H9 (cell line): Measurements from ENCODE around the gene ANXA9. TPM values are rescaled to one million over a fixed set of nuclear protein-coding genes. Genes with fewer than 3 reads are reported as not detected.

Source experiments
- DNase-seq: peaks from one replicate; pipeline ENCODE4 v3.0.0-alpha.2; 2017
- H2AFZ ChIP-seq: one replicate; pipeline ENCODE4 v1.6.1; 2013; ENCODE audit warnings: mild to moderate bottlenecking, low read length, control low read depth, moderate library complexity
- H2AK5ac ChIP-seq: 2 replicates; pipeline ENCODE4 v1.6.1; 2013; ENCODE audit warnings: low read length, control low read depth, mixed read lengths; ENCODE audit not compliant: insufficient read length
- H2BK120ac ChIP-seq: one replicate; pipeline ENCODE4 v1.6.1; 2013; ENCODE audit warnings: low read depth, mild to moderate bottlenecking, low read length, control low read depth, inconsistent platforms; ENCODE audit not compliant: poor library complexity, severe bottlenecking
- H2BK12ac ChIP-seq: 2 replicates; pipeline ENCODE4 v1.6.1; 2013; ENCODE audit warnings: low read length, control low read depth, mixed read lengths, low read depth; ENCODE audit not compliant: insufficient read length
- H2BK15ac ChIP-seq: 2 replicates; pipeline ENCODE4 v1.6.1; 2013; ENCODE audit warnings: low read depth, low read length, control low read depth
- H2BK20ac ChIP-seq: one replicate; pipeline ENCODE4 v1.6.1; 2013; ENCODE audit warnings: low read depth, mild to moderate bottlenecking, low read length, control low read depth, inconsistent platforms; ENCODE audit not compliant: poor library complexity, severe bottlenecking
- H2BK5ac ChIP-seq: 2 replicates; pipeline ENCODE4 v1.6.1; 2013; ENCODE audit warnings: low read length, control low read depth, mixed read lengths; ENCODE audit not compliant: insufficient read length
- H3K14ac ChIP-seq: 2 replicates; pipeline ENCODE4 v1.6.1; 2013; ENCODE audit warnings: low read length, control low read depth; ENCODE audit not compliant: insufficient read depth
- H3K18ac ChIP-seq: 2 replicates; pipeline ENCODE4 v1.6.1; 2013; ENCODE audit warnings: low read depth, mild to moderate bottlenecking, mixed read lengths, low read length, control low read depth; ENCODE audit not compliant: insufficient read length
- H3K23ac ChIP-seq: 2 replicates; pipeline ENCODE4 v1.6.1; 2013; ENCODE audit warnings: low read length, control low read depth, mixed read lengths, low read depth; ENCODE audit not compliant: insufficient read length
- H3K23me2 ChIP-seq: 2 replicates; pipeline ENCODE4 v1.6.1; 2013; ENCODE audit warnings: low read depth, mild to moderate bottlenecking, mixed read lengths, low read length, control low read depth; ENCODE audit not compliant: insufficient read length, poor library complexity, severe bottlenecking
- H3K27ac ChIP-seq: 2 replicates; pipeline ENCODE4 v1.5.1; 2013; ENCODE audit warnings: low read length, control low read depth, mixed read lengths, low read depth; ENCODE audit not compliant: insufficient read length
- H3K27me3 ChIP-seq: 2 replicates; pipeline ENCODE4 v1.6.1; 2013; ENCODE audit warnings: low read length, control low read depth, inconsistent platforms; ENCODE audit not compliant: insufficient read depth
- H3K4ac ChIP-seq: 2 replicates; pipeline ENCODE4 v1.6.1; 2013; ENCODE audit warnings: low read depth, mild to moderate bottlenecking, control low read depth, inconsistent platforms, low read length, moderate library complexity
- H3K4me1 ChIP-seq: 2 replicates; pipeline ENCODE4 v1.6.1; 2013; ENCODE audit warnings: low read length, control low read depth, inconsistent platforms; ENCODE audit not compliant: insufficient read depth
- H3K4me2 ChIP-seq: 2 replicates; pipeline ENCODE4 v1.6.1; 2013; ENCODE audit warnings: low read length, control low read depth, mixed read lengths; ENCODE audit not compliant: insufficient read length, insufficient read depth
- H3K56ac ChIP-seq: 2 replicates; pipeline ENCODE4 v1.6.1; 2013; ENCODE audit warnings: low read depth, mild to moderate bottlenecking, mixed read lengths, low read length, control low read depth; ENCODE audit not compliant: insufficient read length
- H3K79me1 ChIP-seq: 2 replicates; pipeline ENCODE4 v1.6.1; 2013; ENCODE audit warnings: low read depth, mild to moderate bottlenecking, moderate library complexity, low read length, control low read depth, inconsistent platforms; ENCODE audit not compliant: insufficient read depth, poor library complexity, severe bottlenecking
- H3K79me2 ChIP-seq: 2 replicates; pipeline ENCODE4 v1.6.1; 2013; ENCODE audit warnings: low read length, control low read depth, inconsistent platforms; ENCODE audit not compliant: insufficient read depth
- H3K9ac ChIP-seq: 2 replicates; pipeline ENCODE4 v1.6.1; 2013; ENCODE audit warnings: low read length, control low read depth, mixed read lengths; ENCODE audit not compliant: insufficient read length; ENCODE audit errors: extremely low read depth
- H3K9me3 ChIP-seq: one replicate; pipeline ENCODE4 v1.6.1; 2013; ENCODE audit warnings: low read depth, low read length, inconsistent platforms; ENCODE audit not compliant: control insufficient read depth
- H3T11ph ChIP-seq: one replicate; pipeline ENCODE4 v1.6.1; 2013; ENCODE audit warnings: mild to moderate bottlenecking, low read length, control low read depth, inconsistent platforms
- H4K20me1 ChIP-seq: one replicate; pipeline ENCODE4 v1.6.1; 2013; ENCODE audit not compliant: control insufficient read depth, insufficient read length, insufficient read depth
- H4K5ac ChIP-seq: 2 replicates; pipeline ENCODE4 v1.6.1; 2013; ENCODE audit warnings: low read depth, mild to moderate bottlenecking, mixed read lengths, low read length, control low read depth; ENCODE audit not compliant: insufficient read length
- H4K8ac ChIP-seq: replicated peaks from 2 replicates; pipeline ENCODE4 v1.6.1; 2013; ENCODE audit warnings: low read length, control low read depth, mixed read lengths, low read depth; ENCODE audit not compliant: insufficient read length
- H4K91ac ChIP-seq: 2 replicates; pipeline ENCODE4 v1.6.1; 2013; ENCODE audit warnings: low read depth, mild to moderate bottlenecking, moderate library complexity, mixed read lengths, low read length, control low read depth; ENCODE audit not compliant: insufficient read length
- H3K27ac Mint-ChIP-seq, 3 experiments: 2 replicates in 2 of 3; 3 replicates in 1 of 3; pipeline ENCODE4 v1.8.0; 2020 to 2021; ENCODE audit warnings: mixed read lengths in 3 of 3, mild to moderate bottlenecking in 1 of 3, moderate library complexity in 1 of 3
- H3K27me3 Mint-ChIP-seq: 2 replicates; pipeline ENCODE4 v1.8.0; 2021; ENCODE audit warnings: low read depth, mild to moderate bottlenecking, moderate library complexity, mixed read lengths
- H3K36me3 Mint-ChIP-seq, 3 experiments: 2 replicates in 2 of 3; 3 replicates in 1 of 3; pipeline ENCODE4 v1.8.0; 2020 to 2021; ENCODE audit warnings: low read depth in 3 of 3, mixed read lengths in 3 of 3; ENCODE audit not compliant: insufficient read depth in 1 of 3
- H3K4me1 Mint-ChIP-seq, 2 experiments: 2 replicates each; pipeline ENCODE4 v1.8.0; 2020; ENCODE audit warnings: mixed read lengths in 2 of 2
- H3K4me3 Mint-ChIP-seq, 2 experiments: 2 replicates in 1 of 2; 3 replicates in 1 of 2; pipeline ENCODE4 v1.8.0; 2020 to 2021; ENCODE audit warnings: mild to moderate bottlenecking in 2 of 2, mixed read lengths in 2 of 2, moderate library complexity in 1 of 2
- H3K9me3 Mint-ChIP-seq, 2 experiments: 2 replicates in 1 of 2; 3 replicates in 1 of 2; pipeline ENCODE4 v1.8.0; 2020; ENCODE audit warnings: mild to moderate bottlenecking in 2 of 2, mixed read lengths in 2 of 2, moderate library complexity in 1 of 2
- WGBS: extraction: QIAGEN DNeasy Blood & Tissue Kit; methylation state at CpG from one replicate; pipeline ENCODE4 v1.1.7; 2013; ENCODE audit warnings: missing lambda C conversion rate, low lambda C conversion rate, mixed read lengths; ENCODE audit not compliant: insufficient read length; ENCODE audit errors: extremely low coverage; 5-methylcytosine and 5-hydroxymethylcytosine counted together
- total RNA-seq: library from RNA; stranded (reverse); gene quantifications from 2 replicates; pipeline ENCODE4 v1.2.1, GENCODE V29; 2021
- TF ChIP-seq, protein P1 (sequence below): fragments of 200-600 bp; sonication (generic); conservative IDR thresholded peaks from 3 replicates; pipeline ENCODE4 v1.8.0; 2021; ENCODE audit warnings: antibody characterized with exemption, mild to moderate bottlenecking

The ANXA9 gene
- total RNA-seq, 1 experiment from 2014 or later = 0.92 TPM

GRCh38 chr1:151007853-151008243 is 25.8 kb downstream of the ANXA9 start:
- H2AK5ac ChIP-seq = no peak overlapping the region
- H4K5ac ChIP-seq = no peak overlapping the region
- peak overlapping the region; percentile 78; the same call in 1 of the 2 replicates for H3K4ac ChIP-seq
- peak overlapping the region; percentile 77 for H3K4me2 ChIP-seq
- no CpG with 5 or more reads among the region's 4 CpGs for WGBS
- H3K18ac ChIP-seq = peak overlapping the region; percentile 71
- no peak overlapping the region for H2BK15ac ChIP-seq
- H3K23me2 ChIP-seq = peaks cover 13% of the 10 kb centered on the region
- H3K4me3 Mint-ChIP-seq = peak overlapping the region; percentile 97 to 99
- H3T11ph ChIP-seq = peak overlapping the region; percentile 92
- no peaks in the 10 kb centered on the region; a peak in 2 of 5 replicates for H3K9me3 Mint-ChIP-seq
- peaks cover 5% of the 10 kb centered on the region; the same call in 1 of the 2 replicates for H3K4me1 ChIP-seq
- TF ChIP-seq, protein P1, sequence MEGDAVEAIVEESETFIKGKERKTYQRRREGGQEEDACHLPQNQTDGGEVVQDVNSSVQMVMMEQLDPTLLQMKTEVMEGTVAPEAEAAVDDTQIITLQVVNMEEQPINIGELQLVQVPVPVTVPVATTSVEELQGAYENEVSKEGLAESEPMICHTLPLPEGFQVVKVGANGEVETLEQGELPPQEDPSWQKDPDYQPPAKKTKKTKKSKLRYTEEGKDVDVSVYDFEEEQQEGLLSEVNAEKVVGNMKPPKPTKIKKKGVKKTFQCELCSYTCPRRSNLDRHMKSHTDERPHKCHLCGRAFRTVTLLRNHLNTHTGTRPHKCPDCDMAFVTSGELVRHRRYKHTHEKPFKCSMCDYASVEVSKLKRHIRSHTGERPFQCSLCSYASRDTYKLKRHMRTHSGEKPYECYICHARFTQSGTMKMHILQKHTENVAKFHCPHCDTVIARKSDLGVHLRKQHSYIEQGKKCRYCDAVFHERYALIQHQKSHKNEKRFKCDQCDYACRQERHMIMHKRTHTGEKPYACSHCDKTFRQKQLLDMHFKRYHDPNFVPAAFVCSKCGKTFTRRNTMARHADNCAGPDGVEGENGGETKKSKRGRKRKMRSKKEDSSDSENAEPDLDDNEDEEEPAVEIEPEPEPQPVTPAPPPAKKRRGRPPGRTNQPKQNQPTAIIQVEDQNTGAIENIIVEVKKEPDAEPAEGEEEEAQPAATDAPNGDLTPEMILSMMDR = no peak
- H3K79me2 ChIP-seq = no peaks in the 10 kb centered on the region; the same call in 1 of the 2 replicates
- peak overlapping the region; percentile 4 for H3K27ac ChIP-seq
- H2BK12ac ChIP-seq = peak overlapping the region; percentile 64
- H4K91ac ChIP-seq = no peak overlapping the region
- no peaks in the 10 kb centered on the region; a peak in 1 of 7 replicates for H3K36me3 Mint-ChIP-seq
- no peak overlapping the region for H4K8ac ChIP-seq
- H3K9ac ChIP-seq = no peak overlapping the region
- H2BK120ac ChIP-seq = peak overlapping the region; percentile 97
- peak overlapping the region; percentile 33 for H2BK20ac ChIP-seq
- no peaks in the 10 kb centered on the region for H3K9me3 ChIP-seq
- no peak for DNase-seq
- H3K4me1 Mint-ChIP-seq = peaks cover 35 to 41% of the 10 kb centered on the region in 2 experiments
- H3K27me3 Mint-ChIP-seq = no peaks in the 10 kb centered on the region; the same call in 1 of the 2 replicates
- H4K20me1 ChIP-seq = no peaks in the 10 kb centered on the region
- H3K27ac Mint-ChIP-seq = peak overlapping the region; percentile 12 to 97 (median 96); a peak in 6 of 7 replicates
- H3K27me3 ChIP-seq = no peaks in the 10 kb centered on the region
- no peak overlapping the region for H2BK5ac ChIP-seq
- no peak overlapping the region for H2AFZ ChIP-seq
- peak overlapping the region; percentile 82; the same call in 1 of the 2 replicates for H3K14ac ChIP-seq
- H3K56ac ChIP-seq = no peak overlapping the region
- H3K79me1 ChIP-seq = no peaks in the 10 kb centered on the region
- no peak overlapping the region for H3K23ac ChIP-seq
